Right lobe of liver (tissue), 6 donors: ENCODE data around the gene BMAL1. TPM values are rescaled to one million over a fixed set of nuclear protein-coding genes. Genes with fewer than 3 reads are reported as not detected.
A peak's percentile ranks its signal among the peaks of the same experiment; 100 is the strongest.

Source experiments
- ATAC-seq, 4 donors: fragments of 200-7000 bp; cut with Tn5 transposase; one replicate each; pipeline ENCODE4 v1.9.1; 2020; ENCODE audit warnings: mild to moderate bottlenecking in 4 of 4, moderate library complexity in 4 of 4
- DNase-seq, 3 donors: peaks; one replicate each; pipeline ENCODE4 v3.0.0-alpha.2; 2020
- H3K27ac ChIP-seq, 3 donors: fragments of 200-600 bp; one replicate each; pipeline ENCODE4 v1.8.0; 2022
- H3K27me3 ChIP-seq, 2 donors: fragments of 200-600 bp; one replicate each; pipeline ENCODE4 v1.8.0; 2022
- H3K36me3 ChIP-seq, 4 donors: fragments of 200-600 bp; sonication (generic) in 1 of 4; one replicate each; pipeline versions ENCODE4 v1.5.1 to v1.8.0; 2017 to 2022; ENCODE audit warnings: control low read depth in 1 of 4
- H3K4me1 ChIP-seq, 4 donors: fragments of 200-600 bp; sonication (generic) in 1 of 4; one replicate each; pipeline versions ENCODE4 v1.5.1 to v1.8.0; 2017 to 2022; ENCODE audit warnings: control low read depth in 1 of 4
- H3K4me3 ChIP-seq, 3 donors: fragments of 200-600 bp; one replicate each; pipeline ENCODE4 v1.8.0; 2022
- H3K9me3 ChIP-seq, 4 donors: fragments of 200-600 bp; sonication (generic) in 1 of 4; one replicate each; pipeline versions ENCODE4 v1.5.1 to v1.8.0; 2017 to 2022; ENCODE audit warnings: control low read depth in 1 of 4
- CTCF ChIP-seq, 4 donors: fragments of 200-600 bp in 3 of 4; fragments of 450-650 bp in 1 of 4; IDR thresholded peaks; one replicate each; pipeline versions ENCODE4 v1.5.1 to v1.8.0; 2016 to 2022; ENCODE audit warnings: antibody characterized with exemption in 4 of 4, mild to moderate bottlenecking in 2 of 4
- POLR2A ChIP-seq: fragments of 450-650 bp; IDR thresholded peaks from one replicate; pipeline ENCODE4 v1.6.1; 2017; ENCODE audit warnings: antibody characterized with exemption, mild to moderate bottlenecking
- WGBS: methylation state at CpG from one replicate; pipeline ENCODE4 v1.1.6; 2018; ENCODE audit warnings: low coverage, low lambda C conversion rate; ENCODE audit not compliant: insufficient coverage; ENCODE audit errors: missing lambda C conversion rate; 5-methylcytosine and 5-hydroxymethylcytosine counted together
- intact Hi-C, 2 donors: fragments of 100-400 bp; cut with DNase I; formaldehyde crosslinking; loops; one replicate each; pipeline versions ENCODE4 v1.11.2 to v1.14.1; 2022
- total RNA-seq, 6 experiments: library from RNA; depleted of rRNA in 2 of 6; stranded (reverse); fragments of >200 nt in 2 of 6; fragmentation: NEBNext Ultra II Directional in 3 of 6; extraction: Animal tissue kit (Norgen Biotek cat#: 25700) in 3 of 6; gene quantifications; one replicate each; pipeline versions ENCODE4 v1.1.0 to v1.2.4, GENCODE V29; 2016 to 2023
- donor health status: DM: no; HTN: yes; CAD: no.
- donor health status: DM: no; HTN: no; CAD: no.
- donor health status: DM: no; HTN: no; CAD: no.
- donor health status: DM: no; HTN: yes; CAD: no.
- donor health status: DM: no; HTN: yes; CAD: no.

The BMAL1 gene
- total RNA-seq, 6 experiments from 2014 or later: 9.9 to 38.0 (median 12.9) TPM

DNA sequence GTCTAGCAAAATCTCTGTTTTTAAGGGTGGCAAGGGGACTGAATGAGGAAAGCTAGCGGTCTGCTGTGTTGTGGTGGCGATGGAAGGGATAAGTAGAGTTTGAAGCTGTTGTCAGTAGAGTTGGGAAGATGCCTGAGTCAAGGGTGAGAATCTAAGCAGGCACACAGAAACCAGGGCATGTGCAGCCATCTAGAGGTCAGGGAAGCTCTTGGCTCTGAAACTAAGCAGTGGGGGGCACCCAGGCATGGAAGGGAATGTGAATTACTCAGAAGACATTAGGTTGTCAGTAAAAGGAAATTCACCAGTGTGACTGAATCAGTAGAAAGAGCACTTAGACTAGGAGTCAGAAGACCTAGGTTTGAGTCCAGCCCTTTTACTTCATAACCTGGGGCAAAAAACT lies 15.4 kb downstream of the BMAL1 start:
- Histone ChIP-seq H3K27me3 (no peaks in the 10 kb centered on the region), H3K36me3 (no peaks in the 10 kb centered on the region), H3K9me3 (no peaks in the 10 kb centered on the region), H3K4me1 (peaks cover 0 to 14% (median 7%) of the 10 kb centered on the region in 4 donors), H3K27ac (no peak overlapping the region), H3K4me3 (no peak overlapping the region)
- DNase-seq (no peak), ATAC-seq (no peak)
- intact Hi-C loops: no loop called here
- WGBS: 96% methylated on average over 2 of the region's 2 CpGs
- TF ChIP-seq POLR2A (no peak), CTCF (IDR thresholded peaks at IDR 0.05) (no peak)

DNA sequence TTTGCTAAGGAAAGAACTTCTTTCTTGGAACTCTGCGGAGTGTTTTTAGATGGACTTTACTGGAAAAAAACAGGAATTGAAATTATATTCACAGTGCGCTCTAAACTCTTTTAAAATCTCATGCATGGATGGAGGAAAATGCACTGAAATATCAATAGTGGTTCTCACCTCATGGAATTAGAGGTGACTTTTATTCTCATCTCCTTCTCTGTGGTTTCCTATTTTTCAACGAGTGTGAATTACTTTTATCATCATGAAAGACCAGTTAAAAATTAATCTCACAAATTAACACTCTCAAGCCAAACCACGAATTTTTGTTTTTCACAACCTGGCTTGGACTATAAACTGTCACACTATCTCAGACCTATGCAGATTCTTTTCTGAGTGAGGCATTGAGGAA lies 16.6 kb downstream of the BMAL1 start:
- no peak for ATAC-seq

GRCh38 chr11:13294771-13295579 lies 17.4 kb downstream of the BMAL1 start:
- no peaks in the 10 kb centered on the region for H3K27me3 ChIP-seq
- DNase-seq (no peak), ATAC-seq (peak in 1 of 4 donors; percentile 21)
- H3K27ac ChIP-seq: no peak overlapping the region
- peaks cover 0 to 24% (median 10%) of the 10 kb centered on the region in 4 donors for H3K4me1 ChIP-seq
- TF ChIP-seq CTCF (IDR thresholded peaks at IDR 0.05): no peak
- TF ChIP-seq POLR2A: no peak
- H3K36me3 ChIP-seq: no peaks in the 10 kb centered on the region
- WGBS: 71% methylated on average over 4 of the region's 9 CpGs
- intact Hi-C loops: no loop called here
- no peaks in the 10 kb centered on the region for H3K9me3 ChIP-seq
- no peak overlapping the region for H3K4me3 ChIP-seq

More for the DNA sequence above, 16.6 kb downstream of the BMAL1 start:
- TF ChIP-seq CTCF (IDR thresholded peaks at IDR 0.05): no peak
- no peak for TF ChIP-seq POLR2A
- no peaks in the 10 kb centered on the region for H3K9me3 ChIP-seq
- 50% methylated on average over 4 of the region's 4 CpGs for WGBS
- intact Hi-C loops: no loop called here
- DNase-seq: no peak
- H3K36me3 ChIP-seq: no peaks in the 10 kb centered on the region
- H3K27me3 ChIP-seq: no peaks in the 10 kb centered on the region
- peaks cover 0 to 24% (median 8%) of the 10 kb centered on the region in 4 donors for H3K4me1 ChIP-seq
- H3K4me3 ChIP-seq: no peak overlapping the region
- H3K27ac ChIP-seq: no peak overlapping the region

DNA sequence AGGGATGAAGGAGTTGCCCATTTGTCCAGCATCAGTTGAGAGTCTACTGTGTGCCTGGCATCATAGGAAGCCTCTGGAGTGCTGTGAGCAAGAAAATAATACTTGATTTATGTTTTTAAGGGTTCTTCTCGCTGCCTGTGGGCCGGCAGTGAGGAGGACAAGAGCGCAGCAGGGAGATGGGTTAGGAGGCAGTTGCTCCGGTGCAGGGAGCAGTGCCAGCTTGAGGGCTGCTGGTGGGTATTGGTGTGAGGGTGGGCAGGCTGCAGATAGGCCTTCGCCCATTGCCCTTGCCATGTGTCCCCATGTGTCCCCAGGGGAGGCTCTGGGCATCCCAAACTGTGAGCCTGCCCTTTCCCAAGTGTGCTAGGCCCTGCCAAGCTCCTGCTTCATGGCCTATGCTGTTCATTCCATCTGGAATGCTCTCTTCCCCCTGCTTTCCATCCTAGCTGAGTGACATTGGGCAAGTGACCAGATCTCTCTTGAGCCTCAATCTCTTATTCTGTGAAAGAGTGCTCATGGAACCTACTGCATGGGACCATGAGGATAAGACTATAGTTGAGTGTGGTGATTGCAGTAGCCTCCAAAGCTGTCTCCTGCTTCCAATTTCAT lies 19.8 kb downstream of the BMAL1 start:
- no peak for DNase-seq
- H3K9me3 ChIP-seq: no peaks in the 10 kb centered on the region
- no peaks in the 10 kb centered on the region for H3K36me3 ChIP-seq
- peak overlapping the region in 1 of 3 donors; percentile 7 for H3K27ac ChIP-seq
- H3K4me3 ChIP-seq: no peak overlapping the region
- WGBS: 100% methylated on average over 2 of the region's 5 CpGs
- H3K27me3 ChIP-seq: no peaks in the 10 kb centered on the region
- peak in 1 of 4 donors; percentile 5 for ATAC-seq
- H3K4me1 ChIP-seq: peaks cover 0 to 31% (median 13%) of the 10 kb centered on the region in 4 donors
- TF ChIP-seq CTCF (IDR thresholded peaks at IDR 0.05): no peak
- TF ChIP-seq POLR2A: no peak
- intact Hi-C loops: no loop called here
